Tibial nerve (tissue), 4 donors: ENCODE results near the gene PVR. TPM values are rescaled to one million over a fixed set of nuclear protein-coding genes. Genes with fewer than 3 reads are reported as not detected.

Experiments
- DNase-seq, 2 donors: peaks; one replicate each; pipeline ENCODE4 v3.0.0-alpha.2; 2019; ENCODE audit warnings: low spot score in 2 of 2
- H3K27ac ChIP-seq, 4 donors: fragments of 200-600 bp; sonication (generic) in 3 of 4; one replicate each; pipeline ENCODE4 v1.5.1; 2017 to 2019; ENCODE audit warnings: mild to moderate bottlenecking in 1 of 4
- H3K27me3 ChIP-seq, 2 donors: fragments of 200-600 bp; sonication (generic) in 1 of 2; one replicate each; pipeline versions ENCODE4 v1.5.1 to v1.6.0; 2017 to 2019
- H3K36me3 ChIP-seq, 3 donors: fragments of 200-600 bp; sonication (generic); one replicate each; pipeline ENCODE4 v1.5.1; 2018 to 2019
- H3K4me1 ChIP-seq, 4 donors: fragments of 200-600 bp; sonication (generic) in 3 of 4; one replicate each; pipeline ENCODE4 v1.5.1; 2017 to 2019
- H3K4me3 ChIP-seq, 4 donors: fragments of 200-600 bp; sonication (generic) in 3 of 4; one replicate each; pipeline ENCODE4 v1.5.1; 2017 to 2019; ENCODE audit warnings: mild to moderate bottlenecking in 1 of 4, moderate library complexity in 1 of 4
- H3K9me3 ChIP-seq, 4 donors: fragments of 200-600 bp; sonication (generic) in 3 of 4; one replicate each; pipeline ENCODE4 v1.5.1; 2017 to 2019
- EP300 ChIP-seq, 2 donors: sonication (generic); formaldehyde crosslinking; IDR thresholded peaks; one replicate each; pipeline ENCODE4 v1.6.1; 2017; ENCODE audit warnings: antibody characterized with exemption in 2 of 2, mild to moderate bottlenecking in 1 of 2
- POLR2A ChIP-seq, 2 donors: fragments of 450-650 bp; IDR thresholded peaks; one replicate each; pipeline ENCODE4 v1.6.1; 2017; ENCODE audit warnings: antibody characterized with exemption in 2 of 2, mild to moderate bottlenecking in 2 of 2, moderate library complexity in 2 of 2
- WGBS, 2 donors: methylation state at CpG; one replicate each; pipeline ENCODE4 v1.1.5; 2018; 5-methylcytosine and 5-hydroxymethylcytosine counted together
- total RNA-seq, 4 donors: library from RNA; depleted of rRNA; stranded (reverse); fragments of >200 nt; gene quantifications; one replicate each; pipeline ENCODE4 v1.1.0, GENCODE V29; 2016
- TF ChIP-seq, protein P1 (sequence below), 5 experiments: fragments of 200-600 bp in 3 of 5; fragments of 450-650 bp in 2 of 5; sonication (generic) in 3 of 5; IDR thresholded peaks; one replicate each; pipeline ENCODE4 v1.5.1; 2016 to 2019; ENCODE audit warnings: antibody characterized with exemption in 5 of 5, mild to moderate bottlenecking in 3 of 5, moderate library complexity in 2 of 5

The PVR gene
- total RNA-seq, 4 donors from 2014 or later: 55.3 to 71.4 (median 69.6) TPM

DNA sequence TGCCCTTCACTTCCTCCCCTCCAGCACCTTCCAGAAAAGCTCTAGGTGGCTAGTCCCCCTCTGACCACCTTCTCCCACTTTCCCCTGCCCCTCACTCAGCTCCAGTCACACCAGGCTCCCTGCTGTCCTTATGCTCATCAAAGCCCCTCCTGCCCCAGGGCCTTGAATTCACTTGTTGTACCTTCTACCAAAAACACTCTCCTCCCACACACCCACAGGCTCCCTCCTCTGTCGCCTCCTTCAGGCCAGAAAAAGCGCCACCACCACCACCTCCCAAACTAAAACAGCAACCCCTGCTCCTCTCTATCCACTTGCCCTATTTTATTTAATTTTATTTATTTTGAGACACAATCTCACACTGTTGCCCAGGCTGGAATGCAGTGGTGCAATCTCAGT is 50.5 kb downstream of the PVR start:
- TF ChIP-seq POLR2A (IDR thresholded peaks at IDR 0.05) (no peak), EP300 (IDR thresholded peaks at IDR 0.05) (no peak)
- TF ChIP-seq, protein P1, sequence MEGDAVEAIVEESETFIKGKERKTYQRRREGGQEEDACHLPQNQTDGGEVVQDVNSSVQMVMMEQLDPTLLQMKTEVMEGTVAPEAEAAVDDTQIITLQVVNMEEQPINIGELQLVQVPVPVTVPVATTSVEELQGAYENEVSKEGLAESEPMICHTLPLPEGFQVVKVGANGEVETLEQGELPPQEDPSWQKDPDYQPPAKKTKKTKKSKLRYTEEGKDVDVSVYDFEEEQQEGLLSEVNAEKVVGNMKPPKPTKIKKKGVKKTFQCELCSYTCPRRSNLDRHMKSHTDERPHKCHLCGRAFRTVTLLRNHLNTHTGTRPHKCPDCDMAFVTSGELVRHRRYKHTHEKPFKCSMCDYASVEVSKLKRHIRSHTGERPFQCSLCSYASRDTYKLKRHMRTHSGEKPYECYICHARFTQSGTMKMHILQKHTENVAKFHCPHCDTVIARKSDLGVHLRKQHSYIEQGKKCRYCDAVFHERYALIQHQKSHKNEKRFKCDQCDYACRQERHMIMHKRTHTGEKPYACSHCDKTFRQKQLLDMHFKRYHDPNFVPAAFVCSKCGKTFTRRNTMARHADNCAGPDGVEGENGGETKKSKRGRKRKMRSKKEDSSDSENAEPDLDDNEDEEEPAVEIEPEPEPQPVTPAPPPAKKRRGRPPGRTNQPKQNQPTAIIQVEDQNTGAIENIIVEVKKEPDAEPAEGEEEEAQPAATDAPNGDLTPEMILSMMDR (IDR thresholded peaks at IDR 0.05): no peak

DNA sequence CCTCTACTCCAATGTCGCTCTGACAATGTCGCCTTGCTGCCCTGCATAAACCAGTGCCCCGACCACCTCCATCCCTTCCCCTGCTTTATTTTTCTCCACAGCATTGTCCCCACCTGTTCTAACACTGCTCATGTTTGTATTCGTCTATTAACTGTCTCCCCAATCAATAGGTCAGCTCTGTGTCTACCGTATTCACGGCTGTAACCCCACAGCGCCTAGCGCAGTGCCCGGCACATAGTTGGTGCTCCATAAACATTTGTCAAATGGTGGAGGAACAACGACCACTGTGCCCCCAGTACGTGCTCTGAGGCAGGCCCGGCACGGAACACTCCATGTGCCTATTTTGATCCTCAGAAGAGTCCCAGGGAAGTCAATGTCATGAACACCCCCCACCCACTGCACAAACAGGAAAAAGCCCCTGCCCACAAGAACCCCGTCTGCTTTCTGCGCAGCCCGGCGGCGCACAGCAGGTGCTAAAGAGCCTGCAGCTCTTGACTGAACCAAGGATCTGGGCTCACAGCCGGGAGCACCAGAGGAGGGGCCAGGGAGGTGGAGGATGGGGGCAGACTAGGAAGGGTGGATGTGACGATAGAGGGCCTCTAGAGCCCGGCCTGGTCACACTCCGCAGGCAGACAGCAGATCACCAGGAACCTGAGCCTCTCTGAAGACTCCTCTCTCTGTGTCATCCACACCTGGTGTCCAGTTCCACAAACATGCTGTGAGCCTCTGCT is 53.4 kb downstream of the PVR start:
- TF ChIP-seq, protein P1 (IDR thresholded peaks at IDR 0.05): no peak
- no peak for TF ChIP-seq POLR2A (IDR thresholded peaks at IDR 0.05)
- no peak for TF ChIP-seq EP300 (IDR thresholded peaks at IDR 0.05)
- no peaks in the 10 kb centered on the region for H3K36me3 ChIP-seq
- DNase-seq: no peak
- 57 to 66% methylated on average over 19 to 22 of the region's 22 CpGs for WGBS, 2 donors
- peaks cover 0 to 14% (median 0%) of the 10 kb centered on the region in 4 donors for H3K4me1 ChIP-seq
- H3K4me3 ChIP-seq: no peak overlapping the region
- H3K27ac ChIP-seq: no peak overlapping the region
- no peaks in the 10 kb centered on the region for H3K9me3 ChIP-seq
- H3K27me3 ChIP-seq: no peaks in the 10 kb centered on the region

More for the DNA sequence above, 50.5 kb downstream of the PVR start:
- Histone ChIP-seq H3K4me3 (no peak overlapping the region), H3K27me3 (no peaks in the 10 kb centered on the region), H3K9me3 (no peaks in the 10 kb centered on the region), H3K4me1 (peaks cover 0 to 27% (median 0%) of the 10 kb centered on the region in 4 donors), H3K36me3 (no peaks in the 10 kb centered on the region), H3K27ac (peak overlapping the region in 1 of 4 donors; percentile 26)
- DNase-seq: no peak
- 81% methylated on average over 2 of the region's 2 CpGs for WGBS, 2 donors

DNA sequence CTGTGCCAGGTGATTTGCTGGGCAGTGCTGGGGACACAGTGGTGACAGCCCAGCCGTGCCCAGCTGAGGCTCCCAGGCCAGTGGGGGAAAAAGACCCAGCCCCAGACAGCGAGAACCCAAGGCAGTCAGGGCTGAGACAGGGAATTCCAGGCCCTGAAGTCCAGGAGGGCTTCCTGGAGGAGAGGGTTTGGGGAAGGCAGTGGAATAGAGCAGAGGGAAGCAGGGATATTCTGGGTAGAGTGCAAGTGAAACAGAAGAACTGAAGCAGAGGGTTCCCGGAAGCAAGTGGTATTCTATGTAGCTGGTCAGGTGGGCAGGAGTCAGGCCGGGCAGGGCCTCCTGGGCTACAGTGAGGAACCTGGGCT is 53.9 kb downstream of the PVR start:
- Histone ChIP-seq H3K4me1 (peaks cover 0 to 9% (median 0%) of the 10 kb centered on the region in 4 donors), H3K27me3 (no peaks in the 10 kb centered on the region), H3K4me3 (no peak overlapping the region), H3K9me3 (no peaks in the 10 kb centered on the region), H3K36me3 (no peaks in the 10 kb centered on the region), H3K27ac (no peak overlapping the region)
- DNase-seq: no peak
- TF ChIP-seq, protein P1 (IDR thresholded peaks at IDR 0.05): no peak
- no peak for TF ChIP-seq EP300 (IDR thresholded peaks at IDR 0.05)
- WGBS, 2 donors: 72 to 88% methylated on average over 4 of the region's 4 CpGs

DNA sequence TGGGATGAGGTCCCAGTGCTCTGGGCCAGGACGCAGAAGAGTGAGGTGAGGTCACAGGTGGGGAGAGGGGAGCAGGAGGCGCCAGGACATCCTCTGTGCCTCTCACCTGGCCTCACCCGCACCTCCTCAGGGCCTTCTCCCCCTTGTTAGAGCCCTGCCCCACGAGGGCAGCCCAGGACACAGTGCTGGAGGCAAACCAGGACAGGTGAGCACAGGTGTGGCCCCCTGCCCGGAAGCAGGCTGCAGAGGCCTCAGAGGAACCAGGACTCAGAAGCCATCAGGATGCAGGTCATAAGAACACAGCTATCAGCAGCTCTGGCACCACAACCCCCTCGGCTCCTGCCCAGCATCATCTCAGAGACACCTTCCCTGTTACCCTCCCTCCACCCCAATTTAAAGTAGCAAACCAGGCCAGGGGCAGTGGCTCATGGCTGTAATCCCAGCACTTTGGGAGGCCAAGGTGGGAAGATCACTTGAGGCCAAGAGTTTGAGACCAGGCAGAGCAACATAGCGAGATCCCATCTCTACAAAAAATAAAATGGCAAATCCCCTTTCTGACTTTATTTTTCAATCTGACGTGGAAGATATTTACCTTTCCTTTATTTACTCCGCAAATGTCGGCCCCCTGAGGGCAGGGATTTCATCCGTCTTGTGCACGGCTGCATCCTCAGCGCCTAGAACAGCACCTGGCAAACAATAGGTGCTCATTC is 54.9 kb downstream of the PVR start, which contains the start of gene CEACAM16:
CEACAM16 (plus strand) TSS at position 660 of the 710 bp plus-strand sequence. CDS start 2,306 bp downstream, outside the sequence.
- H3K9me3 ChIP-seq: no peaks in the 10 kb centered on the region
- H3K27me3 ChIP-seq: no peaks in the 10 kb centered on the region
- TF ChIP-seq EP300 (IDR thresholded peaks at IDR 0.05) (no peak), POLR2A (IDR thresholded peaks at IDR 0.05) (no peak)
- TF ChIP-seq, protein P1 (IDR thresholded peaks at IDR 0.05): no peak
- H3K4me1 ChIP-seq: peaks cover 0 to 7% (median 0%) of the 10 kb centered on the region in 4 donors
- no peak within 1 kb of the TSS for H3K4me3 ChIP-seq
- DNase-seq: no peak
- no peaks in the 10 kb centered on the region for H3K36me3 ChIP-seq
- 84 to 90% methylated on average over 11 to 13 of the region's 13 CpGs for WGBS, 2 donors
- no peak within 1 kb of the TSS for H3K27ac ChIP-seq

DNA sequence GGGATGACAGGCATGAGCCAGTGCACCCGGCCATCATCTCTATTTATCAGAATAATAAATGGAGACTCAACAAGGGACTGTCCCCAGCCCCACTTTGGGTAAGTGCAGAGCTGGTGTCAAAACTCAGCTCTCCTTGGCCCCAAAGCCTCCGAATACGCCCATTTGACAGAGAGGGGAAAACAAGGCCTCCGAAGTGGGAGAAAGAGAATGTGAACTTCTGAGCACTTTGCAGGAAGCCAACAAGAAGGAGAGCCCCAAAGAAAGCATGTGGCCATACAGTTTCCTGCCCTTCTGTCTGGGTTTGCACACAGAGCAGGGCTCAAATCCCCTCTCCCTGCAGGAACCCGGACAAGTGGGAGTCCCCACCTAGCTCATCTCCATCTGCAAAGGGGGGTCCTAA is 56.8 kb downstream of the PVR start:
- DNase-seq: no peak
- H3K9me3 ChIP-seq: no peaks in the 10 kb centered on the region
- no peak for TF ChIP-seq POLR2A (IDR thresholded peaks at IDR 0.05)
- no peak for TF ChIP-seq EP300 (IDR thresholded peaks at IDR 0.05)
- TF ChIP-seq, protein P1 (IDR thresholded peaks at IDR 0.05): no peak
- no peak overlapping the region for H3K4me3 ChIP-seq
- no peak overlapping the region for H3K27ac ChIP-seq
- H3K36me3 ChIP-seq: no peaks in the 10 kb centered on the region
- 86 to 91% methylated on average over 5 of the region's 5 CpGs for WGBS, 2 donors
- H3K4me1 ChIP-seq: peaks cover 0 to 1% (median 0%) of the 10 kb centered on the region in 4 donors
- no peaks in the 10 kb centered on the region for H3K27me3 ChIP-seq
